HL-60 (cell line): Measurements from ENCODE around the gene LRP1-AS.
A peak's percentile ranks its signal among the peaks of the same experiment; 100 is the strongest.

Experiments used
- DNase-seq, 2 experiments: peaks; one replicate each; pipeline ENCODE4 v3.0.0-alpha.2; 2010 to 2020; ENCODE audit warnings: low read depth in 1 of 2, low spot score in 1 of 2
- H3K27ac ChIP-seq: fragments of 250-450 bp; sonication (Bioruptor Pico); replicated peaks from 2 replicates; pipeline ENCODE4 v1.5.1; 2020; ENCODE audit warnings: mild to moderate bottlenecking, moderate library complexity
- H3K27me3 ChIP-seq: fragments of 250-450 bp; sonication (Bioruptor Pico); 2 replicates; pipeline ENCODE4 v1.5.1; 2021; ENCODE audit warnings: mild to moderate bottlenecking, moderate library complexity; ENCODE audit not compliant: insufficient read depth, poor library complexity, severe bottlenecking
- H3K4me3 ChIP-seq: replicated peaks from 2 replicates; pipeline ENCODE4 v1.5.1; 2011; ENCODE audit warnings: mild to moderate bottlenecking, control low read depth, low read length; ENCODE audit not compliant: insufficient read depth
- GABPA ChIP-seq: IDR thresholded peaks from 2 replicates; pipeline ENCODE4 v1.6.1; 2012; ENCODE audit warnings: low read depth
- POLR2AphosphoS5 ChIP-seq: IDR thresholded peaks from 2 replicates; pipeline ENCODE4 v1.6.1; 2012; ENCODE audit warnings: low read depth
- SPI1 ChIP-seq: IDR thresholded peaks from 2 replicates; pipeline ENCODE4 v1.6.1; 2012; ENCODE audit warnings: low read depth, mild to moderate bottlenecking, borderline replicate concordance
- TF ChIP-seq, protein P1 (sequence below): IDR thresholded peaks from one replicate; pipeline ENCODE4 v1.5.1; 2011; ENCODE audit warnings: low read length, control low read depth, inconsistent platforms; ENCODE audit not compliant: insufficient read depth
- TF ChIP-seq, protein P2 (sequence below): IDR thresholded peaks from 2 replicates; pipeline ENCODE4 v1.6.1; 2012; ENCODE audit warnings: low read depth; ENCODE audit not compliant: insufficient replicate concordance

LRP1-AS gene

GRCh38 chr12:57149245-57149900 is 2.0 kb upstream of the LRP1-AS start:
- Histone ChIP-seq H3K27me3 (no peaks in the 10 kb centered on the region), H3K27ac (no peak overlapping the region), H3K4me3 (no peak overlapping the region)
- TF ChIP-seq POLR2AphosphoS5 (no peak), SPI1 (no peak), GABPA (no peak)
- TF ChIP-seq, protein P1, sequence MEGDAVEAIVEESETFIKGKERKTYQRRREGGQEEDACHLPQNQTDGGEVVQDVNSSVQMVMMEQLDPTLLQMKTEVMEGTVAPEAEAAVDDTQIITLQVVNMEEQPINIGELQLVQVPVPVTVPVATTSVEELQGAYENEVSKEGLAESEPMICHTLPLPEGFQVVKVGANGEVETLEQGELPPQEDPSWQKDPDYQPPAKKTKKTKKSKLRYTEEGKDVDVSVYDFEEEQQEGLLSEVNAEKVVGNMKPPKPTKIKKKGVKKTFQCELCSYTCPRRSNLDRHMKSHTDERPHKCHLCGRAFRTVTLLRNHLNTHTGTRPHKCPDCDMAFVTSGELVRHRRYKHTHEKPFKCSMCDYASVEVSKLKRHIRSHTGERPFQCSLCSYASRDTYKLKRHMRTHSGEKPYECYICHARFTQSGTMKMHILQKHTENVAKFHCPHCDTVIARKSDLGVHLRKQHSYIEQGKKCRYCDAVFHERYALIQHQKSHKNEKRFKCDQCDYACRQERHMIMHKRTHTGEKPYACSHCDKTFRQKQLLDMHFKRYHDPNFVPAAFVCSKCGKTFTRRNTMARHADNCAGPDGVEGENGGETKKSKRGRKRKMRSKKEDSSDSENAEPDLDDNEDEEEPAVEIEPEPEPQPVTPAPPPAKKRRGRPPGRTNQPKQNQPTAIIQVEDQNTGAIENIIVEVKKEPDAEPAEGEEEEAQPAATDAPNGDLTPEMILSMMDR, result no peak
- TF ChIP-seq, protein P2, sequence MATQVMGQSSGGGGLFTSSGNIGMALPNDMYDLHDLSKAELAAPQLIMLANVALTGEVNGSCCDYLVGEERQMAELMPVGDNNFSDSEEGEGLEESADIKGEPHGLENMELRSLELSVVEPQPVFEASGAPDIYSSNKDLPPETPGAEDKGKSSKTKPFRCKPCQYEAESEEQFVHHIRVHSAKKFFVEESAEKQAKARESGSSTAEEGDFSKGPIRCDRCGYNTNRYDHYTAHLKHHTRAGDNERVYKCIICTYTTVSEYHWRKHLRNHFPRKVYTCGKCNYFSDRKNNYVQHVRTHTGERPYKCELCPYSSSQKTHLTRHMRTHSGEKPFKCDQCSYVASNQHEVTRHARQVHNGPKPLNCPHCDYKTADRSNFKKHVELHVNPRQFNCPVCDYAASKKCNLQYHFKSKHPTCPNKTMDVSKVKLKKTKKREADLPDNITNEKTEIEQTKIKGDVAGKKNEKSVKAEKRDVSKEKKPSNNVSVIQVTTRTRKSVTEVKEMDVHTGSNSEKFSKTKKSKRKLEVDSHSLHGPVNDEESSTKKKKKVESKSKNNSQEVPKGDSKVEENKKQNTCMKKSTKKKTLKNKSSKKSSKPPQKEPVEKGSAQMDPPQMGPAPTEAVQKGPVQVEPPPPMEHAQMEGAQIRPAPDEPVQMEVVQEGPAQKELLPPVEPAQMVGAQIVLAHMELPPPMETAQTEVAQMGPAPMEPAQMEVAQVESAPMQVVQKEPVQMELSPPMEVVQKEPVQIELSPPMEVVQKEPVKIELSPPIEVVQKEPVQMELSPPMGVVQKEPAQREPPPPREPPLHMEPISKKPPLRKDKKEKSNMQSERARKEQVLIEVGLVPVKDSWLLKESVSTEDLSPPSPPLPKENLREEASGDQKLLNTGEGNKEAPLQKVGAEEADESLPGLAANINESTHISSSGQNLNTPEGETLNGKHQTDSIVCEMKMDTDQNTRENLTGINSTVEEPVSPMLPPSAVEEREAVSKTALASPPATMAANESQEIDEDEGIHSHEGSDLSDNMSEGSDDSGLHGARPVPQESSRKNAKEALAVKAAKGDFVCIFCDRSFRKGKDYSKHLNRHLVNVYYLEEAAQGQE, result no peak
- DNase-seq, result no peak

- no peak overlapping the region for H3K4me3 ChIP-seq
- TF ChIP-seq SPI1, result no peak
- peak; percentile 64; the same call in 1 of the 2 replicates for TF ChIP-seq POLR2AphosphoS5
- DNase-seq, result peak in 1 of 2 experiments; percentile 72
- no peak overlapping the region; the same call in 1 of the 2 replicates for H3K27ac ChIP-seq
- H3K27me3 ChIP-seq, result no peaks in the 10 kb centered on the region
These were observed 1.2 kb upstream of the LRP1-AS start for GRCh38 chr12:57148469-57149244.

DNA sequence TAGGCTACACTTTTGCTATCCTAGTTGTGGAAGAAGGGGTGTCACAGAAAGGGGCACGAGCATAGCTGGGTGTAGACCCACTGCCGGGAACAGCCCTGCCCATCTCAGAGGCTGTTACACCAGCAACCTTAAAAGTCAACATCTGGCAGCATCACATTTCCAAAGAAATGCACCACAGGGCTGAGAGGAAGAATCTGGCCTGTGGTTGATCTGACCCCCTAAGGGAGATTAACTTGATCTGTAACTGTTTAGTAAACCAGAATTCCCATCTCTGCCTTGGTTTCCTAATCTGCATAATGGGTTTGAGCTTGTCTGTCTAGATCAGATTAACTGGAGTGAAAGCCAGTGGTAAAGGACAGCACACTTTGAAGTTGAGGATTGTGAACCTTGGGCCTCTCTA is 1.3 kb downstream of the LRP1-AS start:
- Histone ChIP-seq H3K27me3 (no peaks in the 10 kb centered on the region), H3K27ac (no peak overlapping the region), H3K4me3 (no peak overlapping the region)
- DNase-seq, result no peak
- TF ChIP-seq SPI1 (no peak), GABPA (no peak), POLR2AphosphoS5 (no peak)
- TF ChIP-seq, protein P2, result no peak
- TF ChIP-seq, protein P1, result no peak

DNA sequence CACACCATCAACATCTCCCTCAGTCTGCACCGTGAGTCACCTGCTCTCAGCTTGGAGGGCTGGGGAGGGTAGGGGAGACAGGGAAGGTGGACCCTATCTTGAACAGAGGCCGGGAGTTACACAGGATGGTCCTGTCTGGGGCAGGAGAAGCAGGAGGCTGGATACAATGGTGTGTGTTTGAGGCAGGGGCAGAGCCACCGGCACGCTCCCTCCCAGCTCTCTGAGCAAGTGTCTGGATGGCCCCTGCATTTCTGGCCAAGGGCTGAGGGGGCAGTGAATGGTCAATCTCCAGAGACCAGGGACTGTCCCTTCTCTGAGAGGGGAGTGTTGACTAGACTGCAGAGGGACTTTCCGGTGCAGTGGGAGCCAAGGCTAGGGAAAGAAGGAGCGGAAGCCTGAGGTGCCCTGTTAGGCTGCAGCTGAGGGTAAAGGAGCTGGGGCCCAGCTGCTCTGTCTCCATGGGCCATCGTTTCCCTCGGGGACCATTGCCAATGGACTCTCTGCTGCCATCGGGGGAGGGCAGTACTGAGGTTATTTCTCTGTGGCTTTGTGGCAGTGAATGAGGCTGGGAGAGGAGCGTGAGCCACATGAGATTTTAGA is 1.9 kb downstream of the LRP1-AS start:
- no peak overlapping the region for H3K27ac ChIP-seq
- no peak overlapping the region for H3K4me3 ChIP-seq
- TF ChIP-seq POLR2AphosphoS5, result no peak
- DNase-seq, result no peak
- H3K27me3 ChIP-seq, result no peaks in the 10 kb centered on the region
